Cardiac septum (tissue), 1 donor: ENCODE measurements around the gene SNU13. TPM values are rescaled to one million over a fixed set of nuclear protein-coding genes. Genes with fewer than 3 reads are reported as not detected.
"Not testable (repeated sequence)": the region's sequence is repeated elsewhere in the genome, so short reads cannot be mapped to it uniquely, and the experiment has no call there.

ENCODE experiments used
- DNase-seq: peaks from one replicate; pipeline ENCODE4 v3.0.0-alpha.2; 2020; ENCODE audit warnings: low spot score
- intact Hi-C: fragments of 100-400 bp; cut with DNase I; formaldehyde crosslinking; loops from one replicate; pipeline ENCODE4 v1.14.0; 2022
- total RNA-seq: library from RNA; stranded (reverse); fragmentation: NEBNext Ultra II Directional; extraction: Animal tissue kit (Norgen Biotek cat#: 25700); gene quantifications from one replicate; pipeline ENCODE4 v1.2.1, GENCODE V29; 2021
- donor health status: DM: no; HTN: no; CAD: no.

Gene SNU13
- total RNA-seq, 1 donor from 2014 or later, result 149 TPM

GRCh38 chr22:41683616-41684015 is 5.1 kb downstream of the SNU13 start:
- intact Hi-C loops, result loop anchor here (10.0 kb wide), 1 partner anchor 391 kb away; the partner anchor contains the start of genes NAGA, PHETA2 and SMDT1
- DNase-seq, result no peak

GRCh38 chr22:41683052-41683451 is 5.6 kb downstream of the SNU13 start:
- intact Hi-C loops, result loop anchor here (10.0 kb wide), 1 partner anchor 392 kb away; the partner anchor contains the start of genes NAGA, PHETA2 and SMDT1
- no peak for DNase-seq

- intact Hi-C loops, result loop anchor here (10.0 kb wide), 1 partner anchor 393 kb away; the partner anchor contains the start of genes NAGA, PHETA2 and SMDT1
- peak; percentile 95 for DNase-seq
These were observed 6.4 kb downstream of the SNU13 start for GRCh38 chr22:41682033-41682807.

- intact Hi-C loops, result loop anchor here (10.0 kb wide), 1 partner anchor 393 kb away; the partner anchor contains the start of genes NAGA, PHETA2 and SMDT1
- DNase-seq, result no peak
These were observed 7.1 kb downstream of the SNU13 start for GRCh38 chr22:41681616-41682015.

GRCh38 chr22:41676134-41676533 is 12.5 kb downstream of the SNU13 start:
- DNase-seq, result no peak
- intact Hi-C loops, result no loop called here

- no peak for DNase-seq
- intact Hi-C loops, result no loop called here
These were observed 13.8 kb downstream of the SNU13 start for GRCh38 chr22:41674846-41675340.

- no peak for DNase-seq
- intact Hi-C loops, result no loop called here
These were observed 15.7 kb downstream of the SNU13 start for GRCh38 chr22:41672780-41673509.

- DNase-seq, intact Hi-C loops: not testable (repeated sequence)
These were observed 16.6 kb downstream of the SNU13 start for GRCh38 chr22:41672096-41672495.

- DNase-seq, result no peak
- intact Hi-C loops, result no loop called here
These were observed 19.4 kb downstream of the SNU13 start for GRCh38 chr22:41668971-41669911.

GRCh38 chr22:41664951-41665350 is 23.7 kb downstream of the SNU13 start:
- intact Hi-C loops, result no loop called here
- no peak for DNase-seq

GRCh38 chr22:41664490-41664889 is 24.2 kb downstream of the SNU13 start:
- no peak for DNase-seq
- intact Hi-C loops, result no loop called here

- intact Hi-C loops, DNase-seq: not testable (repeated sequence)
These were observed 25.1 kb downstream of the SNU13 start for GRCh38 chr22:41663594-41663993.

GRCh38 chr22:41661713-41662112 is 27.0 kb downstream of the SNU13 start:
- intact Hi-C loops, result no loop called here
- no peak for DNase-seq

GRCh38 chr22:41661088-41661487 is 27.6 kb downstream of the SNU13 start:
- no peak for DNase-seq
- intact Hi-C loops, result no loop called here

- no peak for DNase-seq
- intact Hi-C loops, result no loop called here
These were observed 28.3 kb downstream of the SNU13 start for GRCh38 chr22:41660416-41660815.

GRCh38 chr22:41659941-41660340 is 28.7 kb downstream of the SNU13 start:
- intact Hi-C loops, result no loop called here

GRCh38 chr22:41658869-41659268 is 29.8 kb downstream of the SNU13 start:
- intact Hi-C loops, result no loop called here
- DNase-seq, result no peak

More at GRCh38 chr22:41659941-41660340, 28.7 kb downstream of the SNU13 start:
- no peak for DNase-seq

- intact Hi-C loops, result no loop called here
These were observed 31.0 kb downstream of the SNU13 start for GRCh38 chr22:41657709-41658108.

GRCh38 chr22:41656556-41656955 is 32.1 kb downstream of the SNU13 start:
- intact Hi-C loops, result no loop called here
- no peak for DNase-seq

More at GRCh38 chr22:41657709-41658108, 31.0 kb downstream of the SNU13 start:
- DNase-seq, result no peak
